Ureter (tissue), 1 donor: Measurements from ENCODE around the gene HSPA1A. TPM values are rescaled to one million over a fixed set of nuclear protein-coding genes. Genes with fewer than 3 reads are reported as not detected.
"Not testable (repeated sequence)": the region's sequence is repeated elsewhere in the genome, so short reads cannot be mapped to it uniquely, and the experiment has no call there.

ENCODE experiments used
- DNase-seq: peaks from one replicate; pipeline ENCODE4 v3.0.0-alpha.2; 2020; ENCODE audit warnings: low spot score
- total RNA-seq: library from RNA; stranded (reverse); gene quantifications from one replicate; pipeline ENCODE4 v1.2.4, GENCODE V29; 2023
- donor health status: DM: yes; HTN: yes; CAD: no.

HSPA1A gene
- total RNA-seq, 1 donor from 2014 or later: 191 TPM

DNA sequence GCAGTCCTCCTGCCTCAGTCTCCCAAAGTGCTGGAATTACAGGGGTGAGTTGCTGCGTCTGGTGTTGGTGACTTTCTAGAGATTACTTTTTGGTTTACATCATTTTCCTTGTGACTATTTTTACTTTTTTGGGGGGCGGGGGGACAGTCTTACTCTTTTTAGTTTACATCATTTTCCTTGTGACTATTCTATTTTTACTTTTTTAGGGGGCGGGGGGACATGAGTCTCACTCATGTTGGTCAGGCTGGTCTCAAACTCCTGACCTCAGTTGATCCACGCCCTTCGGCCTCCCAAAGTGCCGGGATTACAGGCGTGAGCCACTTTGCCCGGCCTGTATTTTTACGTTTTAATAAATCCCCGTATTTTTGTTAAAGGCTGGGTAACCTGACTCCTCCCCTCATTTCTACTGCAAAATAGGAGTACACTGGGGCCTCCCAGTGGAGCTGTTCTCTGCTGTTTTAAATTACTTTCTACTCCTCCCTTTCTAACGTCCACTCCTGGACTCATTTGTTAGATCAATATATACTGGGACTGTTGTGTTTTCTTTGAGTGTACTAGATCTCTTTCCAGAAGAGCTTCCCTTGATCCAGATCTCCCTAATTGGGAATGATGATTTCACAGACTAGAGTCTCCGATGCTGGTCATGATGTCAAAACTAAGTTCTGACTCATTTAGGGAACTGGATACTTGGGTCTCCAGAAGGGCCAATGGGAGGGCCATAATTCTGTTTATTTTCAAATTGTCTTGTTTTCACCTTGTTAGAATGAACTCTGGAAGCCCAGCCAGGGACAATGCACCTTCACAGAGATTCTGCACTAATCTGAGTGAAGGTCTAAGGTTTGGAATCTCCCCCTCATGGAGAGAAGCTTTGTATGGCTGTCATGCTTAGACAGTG, 21.4 kb downstream of the HSPA1A start:
- DNase-seq: no peak

DNA sequence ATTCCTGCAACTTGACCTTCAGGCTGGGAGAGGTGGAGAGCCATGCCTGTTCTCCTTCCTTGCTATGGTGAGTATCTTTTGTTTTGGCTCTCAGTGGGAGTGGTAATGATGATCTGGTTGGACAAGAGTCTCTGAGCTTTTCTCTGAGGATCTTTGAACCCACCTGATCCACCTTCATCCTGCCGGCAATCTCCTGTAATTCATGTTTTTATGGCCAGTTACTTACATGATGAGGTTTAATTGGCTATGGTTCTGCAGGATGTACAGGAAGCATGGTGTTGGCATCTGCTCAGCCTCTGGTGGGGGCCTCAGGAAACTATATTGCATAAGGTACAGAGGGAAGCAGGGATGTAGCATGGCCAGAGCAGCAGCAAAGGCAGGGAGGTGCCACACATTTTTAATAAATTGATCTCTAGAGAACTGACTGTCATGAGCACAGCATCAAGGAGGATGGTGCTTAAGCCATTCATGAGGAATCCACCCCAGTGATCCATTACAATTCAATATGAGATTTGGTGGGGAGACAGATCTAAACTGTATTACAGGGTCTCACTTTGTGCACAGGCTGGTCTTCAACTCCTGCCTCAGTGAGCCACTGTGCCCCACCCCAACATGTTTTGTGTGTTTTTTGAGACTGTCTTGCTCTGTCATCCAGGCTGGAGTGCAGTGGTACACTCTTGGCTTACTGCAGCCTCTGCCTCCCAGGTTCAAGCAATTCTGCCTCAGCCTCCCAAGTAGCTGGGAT, 22.2 kb downstream of the HSPA1A start:
- DNase-seq: no peak

DNA sequence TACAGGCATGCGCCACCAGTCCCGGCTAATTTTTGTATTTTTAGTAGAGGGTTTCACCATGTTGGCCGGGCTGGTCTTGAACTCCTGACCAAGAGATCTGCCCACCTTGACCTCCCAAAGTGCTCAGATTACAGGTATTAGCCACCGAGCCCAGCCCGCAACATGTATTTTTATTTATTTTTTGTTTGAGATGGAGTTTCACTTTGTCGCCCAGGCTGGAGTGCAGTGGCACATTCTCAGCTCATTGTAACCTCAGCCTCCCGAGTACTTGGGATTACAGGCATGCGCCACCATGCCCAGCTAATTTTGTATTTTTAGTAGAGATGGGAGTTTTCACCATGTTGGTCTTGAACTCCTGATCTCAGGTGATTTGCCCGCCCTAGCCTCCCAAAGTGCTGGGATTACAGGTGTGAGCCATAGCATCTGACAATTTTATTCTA, 22.8 kb downstream of the HSPA1A start:
- not testable (repeated sequence) for DNase-seq

DNA sequence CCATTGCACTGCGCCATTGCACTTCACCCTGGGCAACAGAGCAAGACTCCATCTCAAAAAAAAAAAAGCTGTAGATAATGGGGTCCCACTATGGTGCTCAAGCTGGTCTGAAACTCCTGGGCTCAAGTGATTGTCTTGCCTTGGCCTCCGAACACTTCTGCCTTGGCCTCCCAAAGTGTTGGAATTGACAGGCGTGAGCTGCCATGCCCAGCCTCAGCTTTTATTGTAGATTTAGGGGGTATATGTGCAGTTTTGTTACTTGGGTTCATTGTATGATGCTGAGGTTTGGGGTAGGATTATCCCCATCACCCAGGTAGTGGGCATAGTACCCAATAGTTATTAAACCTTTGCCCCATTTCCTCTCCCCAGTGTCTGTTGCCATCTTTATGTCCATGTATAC, 23.6 kb downstream of the HSPA1A start:
- no peak for DNase-seq

DNA sequence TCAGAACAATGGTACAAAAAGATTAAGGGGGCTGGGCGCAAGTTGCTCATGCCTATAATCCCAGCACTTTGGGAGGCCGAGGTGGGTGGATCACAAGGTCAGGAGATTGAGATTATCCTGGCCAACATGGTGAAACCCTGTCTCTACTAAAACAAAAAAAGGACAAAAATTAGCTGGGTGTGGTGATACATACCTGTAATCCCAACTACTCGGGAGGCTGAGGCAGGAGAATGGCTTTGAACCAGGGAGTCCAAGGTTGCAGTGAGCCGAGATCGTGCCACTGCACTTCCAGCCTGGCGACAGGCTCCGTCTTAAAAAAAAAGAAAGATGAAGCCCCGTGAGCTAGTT, 24.4 kb downstream of the HSPA1A start:
- DNase-seq: not testable (repeated sequence)

DNA sequence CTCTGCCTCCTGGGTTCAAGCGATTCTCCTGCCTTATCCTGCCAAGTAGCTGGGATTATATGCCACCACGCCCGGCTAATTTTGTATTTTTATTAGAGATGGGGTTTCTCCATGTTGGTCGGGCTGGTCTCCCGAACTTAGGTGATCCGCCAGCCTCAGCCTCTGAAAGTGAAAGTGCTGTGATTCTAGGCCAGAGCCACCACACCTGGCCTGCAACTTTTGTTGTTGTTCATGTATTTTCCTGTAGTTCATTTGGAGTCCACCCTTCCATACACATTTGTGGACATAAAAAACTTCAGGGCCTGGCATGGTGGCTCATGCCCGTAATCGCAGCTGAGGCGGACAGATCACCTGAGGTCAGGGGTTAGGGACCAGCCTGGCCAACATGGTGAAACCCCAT, 26.7 kb downstream of the HSPA1A start:
- no peak for DNase-seq

DNA sequence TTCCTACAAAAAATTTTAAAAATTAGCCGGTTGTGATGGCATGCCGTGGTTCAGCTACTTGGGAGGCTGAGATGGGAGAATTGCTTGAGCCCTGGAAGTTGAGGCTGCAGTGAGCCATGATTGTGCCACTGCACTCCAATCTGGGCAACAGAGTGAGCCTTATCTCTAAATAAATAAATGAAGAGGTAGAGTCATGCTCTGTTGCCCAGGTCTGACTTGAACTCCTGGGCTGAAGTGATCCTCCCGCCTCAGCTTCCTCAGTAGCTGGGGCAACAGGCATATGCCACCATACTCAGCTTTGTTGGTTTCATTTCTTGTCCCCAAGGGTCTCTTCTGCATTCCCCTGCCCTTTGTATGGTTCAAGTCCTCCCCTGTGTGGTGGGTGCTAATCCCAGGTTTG, 29.2 kb downstream of the HSPA1A start:
- DNase-seq: no peak

DNA sequence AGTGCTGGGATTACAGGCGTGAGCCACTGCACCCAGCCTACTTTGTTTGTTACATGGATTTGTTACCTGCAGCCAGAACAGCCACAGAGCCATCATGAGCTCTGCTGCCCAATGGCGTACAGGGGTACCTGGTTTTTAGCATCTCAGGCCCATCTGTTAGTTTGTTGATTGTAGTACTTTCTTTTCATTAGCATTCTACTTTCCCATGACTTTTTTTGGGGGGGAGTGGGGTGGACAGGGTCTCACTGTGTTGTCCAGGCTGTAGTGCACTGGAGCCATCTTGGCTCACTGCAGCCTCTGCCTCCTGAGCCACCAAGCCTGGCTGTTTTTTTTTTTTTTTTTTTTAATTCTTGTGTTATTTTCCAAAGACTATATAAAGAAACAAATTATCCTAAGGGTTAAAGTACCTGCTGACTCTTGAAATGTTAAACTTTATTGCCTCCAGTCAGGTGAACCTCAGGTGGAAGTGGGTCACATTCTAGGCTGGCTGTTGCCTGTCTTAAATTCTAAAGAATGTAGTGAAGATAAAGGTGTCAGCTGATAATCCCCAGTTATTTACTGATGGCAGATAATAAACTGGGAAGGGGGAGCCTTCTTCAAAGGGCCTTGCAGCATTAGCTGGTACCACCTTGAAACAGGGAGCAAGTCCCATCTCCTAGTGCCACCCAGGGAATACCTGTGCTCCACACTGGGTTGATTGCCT, 32.1 kb downstream of the HSPA1A start:
- no peak for DNase-seq

DNA sequence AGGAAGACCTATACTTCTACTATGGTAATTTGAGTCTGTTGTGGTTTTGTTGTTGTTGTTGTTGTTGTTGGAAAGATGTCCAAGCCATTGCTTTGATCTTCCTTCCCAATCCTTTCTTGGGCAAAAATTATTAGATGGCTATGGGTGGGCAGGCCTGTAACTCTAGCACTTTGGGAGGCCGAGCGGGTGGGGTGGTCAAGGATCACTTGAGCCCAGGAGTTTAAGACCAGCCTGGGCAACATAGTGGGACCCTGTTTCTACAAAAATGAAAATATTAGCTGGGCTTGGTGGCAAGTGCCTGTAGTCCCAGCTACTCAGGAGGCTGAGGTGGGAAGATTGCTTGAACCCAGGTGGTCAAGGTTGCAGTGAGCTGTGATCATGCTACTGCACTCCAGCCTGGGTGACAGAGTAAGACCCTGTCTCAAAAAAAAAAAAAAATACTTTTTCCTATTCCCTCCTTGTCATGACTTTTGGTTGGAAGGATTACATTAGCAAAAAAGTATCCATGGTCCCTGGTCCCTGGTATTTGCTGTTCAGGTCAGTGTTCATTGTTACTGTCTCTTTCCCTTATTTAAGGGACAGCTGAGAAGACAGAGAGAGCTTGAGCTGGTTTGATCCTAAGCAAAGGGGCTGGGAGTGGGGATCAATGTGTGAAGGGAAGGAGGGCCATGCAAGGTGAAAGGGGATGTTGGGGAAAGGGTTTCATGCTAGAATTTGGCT, 35.6 kb downstream of the HSPA1A start:
- no peak for DNase-seq

DNA sequence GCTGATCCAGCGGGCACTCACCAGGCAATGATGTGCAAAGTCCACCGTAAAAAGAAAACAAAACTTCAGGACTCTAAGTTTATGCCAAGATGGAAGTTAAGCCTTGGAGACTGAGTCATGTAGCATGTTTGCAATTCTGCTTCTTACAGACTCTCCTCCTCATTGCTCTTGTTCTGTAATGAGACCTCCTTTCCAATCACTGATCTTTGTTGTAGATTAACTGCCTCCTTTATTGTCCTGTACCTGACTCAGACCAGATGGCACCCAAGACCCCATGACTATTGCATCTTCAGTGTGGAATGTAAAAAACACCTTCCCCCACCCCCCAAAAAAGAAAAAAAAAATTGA, 36.1 kb downstream of the HSPA1A start:
- DNase-seq: no peak

DNA sequence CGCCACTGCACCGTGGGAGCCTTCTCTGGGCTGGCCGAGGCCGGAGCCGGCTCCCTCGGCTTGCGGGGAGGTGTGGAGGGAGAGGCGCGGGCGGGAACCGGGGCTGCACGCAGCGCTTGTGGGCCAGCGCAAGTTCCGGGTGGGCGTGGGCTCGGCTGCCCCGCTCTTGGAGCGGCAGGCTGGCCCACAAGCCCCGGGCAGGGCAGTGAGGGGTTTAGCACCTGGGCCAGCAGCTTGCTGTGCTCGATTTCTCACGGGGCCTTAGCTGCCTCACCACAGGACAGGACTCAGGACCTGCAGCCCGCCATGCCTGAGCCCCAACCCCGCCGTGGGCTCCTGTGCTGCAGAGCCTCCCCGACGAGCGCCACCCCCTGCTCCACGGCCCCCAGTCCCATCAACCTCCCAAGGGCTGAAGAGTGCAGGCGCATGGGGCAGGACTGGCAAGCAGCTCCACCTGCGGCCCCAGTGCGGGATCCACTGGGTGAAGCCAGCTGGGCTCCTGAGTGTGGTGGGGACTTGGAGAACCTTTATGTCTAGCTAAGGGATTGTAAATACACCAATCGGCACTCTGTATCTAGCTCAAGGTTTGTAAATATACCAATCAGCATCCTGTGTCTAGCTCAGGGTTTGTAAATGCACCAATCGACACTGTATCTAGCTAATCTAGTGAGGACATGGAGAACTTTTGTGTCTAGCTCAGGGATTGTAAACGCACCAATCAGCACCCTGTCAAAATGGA, 36.8 kb downstream of the HSPA1A start:
- DNase-seq: not testable (repeated sequence)

DNA sequence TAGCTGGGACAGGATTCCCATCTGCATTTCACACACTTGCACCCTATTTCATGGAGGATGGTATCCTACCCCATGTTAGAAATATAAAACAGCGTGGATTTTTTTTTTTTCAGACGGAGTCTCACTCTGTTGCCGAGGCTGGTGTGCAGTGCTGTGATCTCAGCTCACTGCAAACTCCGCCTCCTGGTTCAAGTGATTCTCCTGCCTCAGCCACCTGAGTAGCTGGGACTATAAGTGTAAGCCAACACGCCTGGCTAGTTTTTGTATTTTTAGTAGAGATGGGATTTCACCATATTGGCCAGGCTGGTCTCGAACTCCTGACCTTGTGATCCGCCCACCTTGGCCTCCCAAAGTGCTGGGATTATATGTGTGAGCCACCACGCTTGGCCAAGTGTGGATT, 42.4 kb downstream of the HSPA1A start:
- not testable (repeated sequence) for DNase-seq

DNA sequence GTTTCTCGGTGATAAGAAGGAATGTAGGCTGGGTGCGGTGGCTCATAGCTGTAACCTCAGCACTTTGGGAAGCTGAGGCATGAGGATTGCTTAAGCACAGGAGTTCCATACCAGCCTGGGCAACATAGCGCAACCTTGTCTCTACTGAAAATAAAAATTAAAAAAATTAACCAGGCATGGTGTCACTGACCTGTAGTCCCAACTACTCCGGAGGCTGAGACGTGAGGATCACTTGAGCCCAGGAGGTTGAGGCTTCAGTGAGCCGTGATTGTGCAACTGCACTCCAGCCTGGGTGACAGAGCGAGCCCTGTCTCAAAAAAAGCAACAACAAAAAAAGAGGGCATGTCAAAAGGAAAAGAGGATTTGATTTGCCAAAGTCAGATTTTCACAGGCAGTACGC, 43.4 kb downstream of the HSPA1A start:
- no peak for DNase-seq

DNA sequence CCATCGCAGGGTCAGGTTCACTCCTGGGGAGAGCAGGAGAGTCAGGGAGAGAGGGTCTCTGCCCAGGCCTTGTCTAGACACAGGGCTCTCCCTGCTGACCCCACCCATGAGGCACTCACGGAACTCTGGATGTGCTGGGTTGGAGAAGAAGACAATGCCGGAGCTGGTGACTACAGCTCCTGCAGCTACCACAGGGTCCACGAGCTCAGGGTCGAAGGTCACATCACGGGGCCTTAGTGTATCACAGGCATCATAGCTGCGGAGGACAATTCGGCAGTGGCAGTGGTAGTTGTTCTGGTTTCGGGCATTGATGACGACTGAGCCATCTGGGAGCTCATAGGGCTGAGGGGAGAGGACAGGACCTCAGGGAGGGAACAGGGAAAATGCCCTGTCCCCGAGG, 44.6 kb downstream of the HSPA1A start:
- no peak for DNase-seq

DNA sequence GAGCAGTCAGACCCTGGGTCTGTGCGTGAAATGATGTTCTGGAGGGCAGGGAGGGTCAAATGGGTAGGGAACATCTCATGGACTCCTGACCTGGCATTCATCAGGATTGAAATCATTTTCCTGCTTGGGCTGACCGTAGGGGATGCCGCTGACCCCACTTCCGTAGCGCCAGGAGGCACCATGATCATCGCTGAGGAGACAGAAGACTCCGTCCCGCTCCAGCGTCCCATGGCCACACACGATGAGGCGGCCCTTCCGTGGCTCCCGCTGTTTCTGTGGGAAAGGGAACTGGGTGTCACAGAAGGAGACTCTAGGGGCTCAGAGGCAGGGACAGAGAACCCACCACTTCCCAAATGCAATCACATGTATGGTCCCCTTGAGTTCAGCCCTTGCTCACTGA, 45.0 kb downstream of the HSPA1A start:
- DNase-seq: no peak

DNA sequence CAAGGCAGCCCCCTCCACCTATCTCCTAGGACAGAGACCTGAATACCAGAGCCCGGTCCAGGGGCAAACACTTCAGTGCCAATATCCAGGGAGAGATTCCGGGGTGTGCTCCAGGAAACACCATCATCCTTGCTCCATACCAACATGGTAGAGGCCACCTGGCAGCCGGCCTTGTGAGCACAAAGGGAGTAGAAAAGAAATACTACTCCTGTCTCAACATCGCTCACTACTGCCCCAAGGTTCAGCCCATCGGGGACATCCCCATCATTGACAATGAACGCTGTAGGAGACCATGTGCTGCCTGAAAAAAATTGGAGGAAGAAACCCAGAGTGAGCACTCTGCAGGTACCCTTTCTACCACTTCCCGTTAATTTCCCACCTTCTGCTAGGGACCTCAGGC, 45.8 kb downstream of the HSPA1A start:
- no peak for DNase-seq

DNA sequence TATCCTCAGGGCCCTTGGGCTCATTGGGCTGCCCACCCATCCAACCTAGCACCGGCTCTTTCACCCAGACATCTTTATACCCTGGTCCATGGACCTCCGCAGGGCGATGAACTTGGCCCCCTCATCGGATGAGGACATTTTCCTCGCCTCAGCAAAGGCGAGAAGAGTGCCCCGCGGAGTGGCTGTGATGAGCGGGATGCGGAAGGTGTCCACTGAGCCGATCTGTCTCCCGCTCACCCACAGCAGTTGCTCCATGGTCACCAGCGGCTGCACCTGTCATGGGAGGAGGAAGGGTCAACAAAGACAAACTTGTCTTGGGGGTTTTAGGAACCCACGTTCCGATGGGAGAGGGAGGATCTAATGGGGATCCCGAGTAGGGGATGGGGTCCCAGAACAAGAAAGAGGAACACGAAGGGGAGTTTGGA, 46.6 kb downstream of the HSPA1A start:
- no peak for DNase-seq

DNA sequence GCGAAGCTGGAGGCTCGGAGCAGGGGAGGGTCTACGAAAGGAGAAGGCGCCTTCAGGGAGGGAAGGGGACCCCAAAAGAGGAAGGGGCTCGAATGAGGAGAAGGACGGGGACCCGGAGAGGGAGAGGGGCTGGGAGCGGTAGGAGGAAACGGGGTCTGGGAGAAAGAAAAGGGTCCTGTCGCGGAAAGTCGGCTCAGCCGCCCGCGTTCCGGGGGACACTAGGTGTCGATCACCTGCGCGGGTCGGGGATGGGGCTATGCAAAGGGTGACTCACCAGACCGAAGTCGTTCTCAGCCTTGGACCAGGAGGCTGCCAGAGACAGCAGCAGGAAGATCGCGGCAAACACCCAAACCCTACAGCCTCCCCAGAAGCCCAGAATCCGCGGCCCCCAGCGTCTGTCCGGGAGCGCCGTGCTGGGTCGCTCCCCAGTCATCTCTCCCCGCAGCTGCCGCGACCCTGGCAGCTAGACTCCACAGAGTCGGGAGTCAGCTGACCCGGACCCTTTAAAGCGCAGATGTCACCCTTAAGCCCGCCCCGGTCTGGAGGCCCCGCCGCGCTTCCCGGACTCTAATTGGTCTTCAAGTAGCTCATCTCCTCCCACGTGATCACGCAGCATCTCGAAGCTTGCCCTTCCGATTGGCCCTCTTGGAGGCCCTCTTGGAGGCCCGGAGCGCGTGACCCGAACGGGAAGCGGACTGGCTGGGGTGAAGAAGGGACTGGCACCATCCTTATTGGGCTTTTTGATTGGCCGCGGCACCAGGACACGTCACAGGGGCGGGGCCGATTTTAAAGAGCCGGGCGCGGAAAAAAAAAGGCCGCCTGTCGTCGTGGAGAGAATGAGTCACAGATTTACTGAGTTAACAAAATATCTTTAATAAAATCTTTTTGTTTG, 47.2 kb downstream of the HSPA1A start, which contains the start of gene NEU1:
Gene NEU1 (minus strand): TSS at position 478 of the 892 bp plus-strand sequence. CDS start 45 bp downstream, at position 433.
- peak; percentile 100 for DNase-seq

DNA sequence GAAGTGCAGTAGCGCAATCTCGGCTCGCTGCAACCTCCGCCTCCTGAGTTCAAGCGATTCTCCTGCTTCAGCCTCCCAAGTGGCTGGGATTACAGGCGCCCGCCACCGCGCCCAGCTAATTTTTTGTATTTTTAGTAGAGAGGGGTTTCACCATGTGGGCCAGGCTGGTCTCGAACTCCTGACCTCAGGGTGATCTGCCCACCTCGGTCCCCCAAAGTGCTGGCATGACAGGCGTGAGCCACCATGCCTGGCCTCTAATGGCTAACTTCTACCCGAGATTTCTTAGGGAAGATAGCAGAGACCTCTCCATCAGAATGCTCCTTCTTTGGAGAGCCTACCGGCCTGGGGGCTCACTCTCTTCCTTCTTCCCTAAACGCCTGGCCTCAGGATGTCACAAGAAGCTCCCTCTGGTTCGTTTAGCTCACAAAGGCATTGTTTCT, 48.8 kb downstream of the HSPA1A start:
- DNase-seq: not testable (repeated sequence)

DNA sequence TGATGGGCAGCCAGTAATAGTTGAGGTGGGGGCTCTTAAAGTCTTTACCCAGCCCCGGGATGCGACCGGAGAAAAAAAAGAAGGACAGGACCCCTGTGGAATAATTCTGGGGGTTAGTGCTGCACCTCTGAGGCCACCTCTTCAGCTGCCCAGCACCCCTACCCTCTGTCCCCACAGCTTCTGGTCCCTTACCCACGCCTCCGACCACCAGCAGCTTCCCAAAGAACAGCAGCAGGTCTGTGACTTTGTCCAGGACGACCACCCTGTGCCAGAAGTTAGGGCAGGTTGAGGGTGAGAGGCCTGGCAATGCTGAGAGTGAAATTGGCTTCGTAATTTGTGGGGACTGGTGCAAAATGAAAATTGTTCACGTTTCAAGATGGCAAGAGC, 49.5 kb downstream of the HSPA1A start:
- no peak for DNase-seq
